ENCODE results near the gene CASKIN2. TPM values are rescaled to one million over a fixed set of nuclear protein-coding genes. Genes with fewer than 3 reads are reported as not detected.

Gene CASKIN2
- total and polyA plus RNA-seq, 10 of the 15 experiments (the other 5 are each of a cell fraction or from before 2014, with no cell fraction given) = 0.02 to 2.7 (median 0.44) TPM; not detected in 1

GRCh38 chr17:75542728-75543336 lies 27.5 kb upstream of the CASKIN2 start:
- H3K4me3 ChIP-seq = no peak overlapping the region
- ATAC-seq (peak; percentile 23), FAIRE-seq (no peak), DNase-seq (ENCODE audit: low read depth, low spot score) (no peak)
- ChIA-PET POLR2A (interaction anchor here (0.6 kb wide), 1 partner anchor 78 kb away, joined by 3 read pairs; no protein-coding TSS in a partner anchor), SMC1A (ENCODE audit: uncharacterized antibody, unreplicated experiment) (interaction anchor here (0.7 to 1.2 kb wide), 2 partner anchors 11 to 25 kb away, joined by 3 read pairs; no protein-coding TSS in a partner anchor), RAD21 (ENCODE audit: unreplicated experiment) (interaction anchor here (1.3 to 1.7 kb wide), 2 partner anchors 7 to 26 kb away, joined by 4 read pairs; partner anchors contain the start of gene TSEN54), CTCF (interaction anchor here (0.8 to 1.1 kb wide), 3 partner anchors 24 to 46 kb away, joined by 3 read pairs; no protein-coding TSS in a partner anchor)
- WGBS (ENCODE audit: insufficient coverage, insufficient replicate concordance, low lambda C conversion rate, missing lambda C conversion rate) = 57% methylated on average over 15 of the region's 15 CpGs
- H3K27me3 ChIP-seq (replicated peaks in 1 of 2; ENCODE audit: control insufficient read depth in 2 of 2, insufficient read depth in 2 of 2, low read length in 1 of 2) = no peaks in the 10 kb centered on the region
- in situ Hi-C loops (cut with MboI) (no loop called here), intact Hi-C loops (cut with micrococcal nuclease; ENCODE audit: unreplicated experiment) (no loop called here)
- BruUV-seq (replicated peaks) = no TSS peak
- H3K9me3 ChIP-seq (replicated peaks; ENCODE audit: control insufficient read depth, insufficient read depth, low read length) = no peaks in the 10 kb centered on the region
- H3K27ac ChIP-seq (ENCODE audit: control insufficient read depth, insufficient read depth) = no peak overlapping the region
- H3K4me1 ChIP-seq (ENCODE audit: control insufficient read depth, insufficient read depth, low read length) = no peaks in the 10 kb centered on the region
- no peaks in the 10 kb centered on the region for H3K36me3 ChIP-seq (ENCODE audit: control insufficient read depth in 2 of 2, insufficient read depth in 2 of 2, low read length in 1 of 2)
- H3K9ac ChIP-seq (ENCODE audit: control insufficient read depth, insufficient read depth, low read length) = no peak overlapping the region
- H3K4me2 ChIP-seq (ENCODE audit: control insufficient read depth, insufficient read depth) = no peak overlapping the region
- no peak overlapping the region for H2AFZ ChIP-seq (ENCODE audit: control insufficient read depth, low read depth, low read length)
- no peaks in the 10 kb centered on the region for H3K79me2 ChIP-seq (ENCODE audit: control insufficient read depth, insufficient read depth, low read length)
- H4K20me1 ChIP-seq (ENCODE audit: control insufficient read depth, insufficient read depth) = no peaks in the 10 kb centered on the region
- TF ChIP-seq, protein P1, sequence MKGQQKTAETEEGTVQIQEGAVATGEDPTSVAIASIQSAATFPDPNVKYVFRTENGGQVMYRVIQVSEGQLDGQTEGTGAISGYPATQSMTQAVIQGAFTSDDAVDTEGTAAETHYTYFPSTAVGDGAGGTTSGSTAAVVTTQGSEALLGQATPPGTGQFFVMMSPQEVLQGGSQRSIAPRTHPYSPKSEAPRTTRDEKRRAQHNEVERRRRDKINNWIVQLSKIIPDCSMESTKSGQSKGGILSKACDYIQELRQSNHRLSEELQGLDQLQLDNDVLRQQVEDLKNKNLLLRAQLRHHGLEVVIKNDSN (IDR thresholded peaks at IDR 0.05; ENCODE audit: borderline replicate concordance, extremely low read length, insufficient read depth, low read depth, low read length) = no peak
- TF ChIP-seq MTA2 (IDR thresholded peaks at IDR 0.05; ENCODE audit: low read depth) = 0 out of 2 replicates have a peak, but pooled peaks have one; percentile 14

DNA sequence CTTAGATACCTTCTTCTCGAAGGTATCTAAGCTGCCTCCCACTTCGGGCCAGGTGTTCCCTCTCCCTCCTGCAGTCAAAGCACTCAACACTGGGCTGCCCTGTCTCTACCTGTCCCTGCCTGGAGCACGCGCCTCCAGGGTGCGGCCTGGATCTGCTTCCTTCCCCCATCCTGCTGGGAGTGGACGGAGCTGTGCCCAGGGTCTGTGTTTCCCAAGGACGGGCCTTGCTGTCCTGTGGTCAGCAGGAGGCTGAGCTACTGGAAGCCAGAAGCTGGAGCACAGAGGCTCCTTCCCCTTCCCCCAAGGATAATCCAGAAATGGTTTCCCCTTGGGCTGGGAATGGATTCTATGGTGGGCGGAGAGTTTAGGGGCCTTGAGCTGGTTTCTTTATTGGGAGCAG lies 26.9 kb upstream of the CASKIN2 start:
- no peaks in the 10 kb centered on the region for H3K4me1 ChIP-seq (ENCODE audit: control insufficient read depth, insufficient read depth, low read length)
- intact Hi-C loops (cut with micrococcal nuclease; ENCODE audit: unreplicated experiment) (no loop called here), in situ Hi-C loops (cut with MboI) (no loop called here)
- no peaks in the 10 kb centered on the region for H4K20me1 ChIP-seq (ENCODE audit: control insufficient read depth, insufficient read depth)
- H3K9me3 ChIP-seq (replicated peaks; ENCODE audit: control insufficient read depth, insufficient read depth, low read length) = no peaks in the 10 kb centered on the region
- WGBS (ENCODE audit: insufficient coverage, insufficient replicate concordance, low lambda C conversion rate, missing lambda C conversion rate) = 70% methylated on average over 8 of the region's 8 CpGs
- H3K27me3 ChIP-seq (replicated peaks in 1 of 2; ENCODE audit: control insufficient read depth in 2 of 2, insufficient read depth in 2 of 2, low read length in 1 of 2) = no peaks in the 10 kb centered on the region
- H3K9ac ChIP-seq (ENCODE audit: control insufficient read depth, insufficient read depth, low read length) = no peak overlapping the region
- no peak overlapping the region for H2AFZ ChIP-seq (ENCODE audit: control insufficient read depth, low read depth, low read length)
- ChIA-PET SMC1A (ENCODE audit: uncharacterized antibody, unreplicated experiment) (interaction anchor here (1.2 kb wide), 1 partner anchor 11 kb away, joined by 3 read pairs; no protein-coding TSS in a partner anchor), CTCF (interaction anchor here (0.6 to 1.1 kb wide), 3 partner anchors 25 to 370 kb away, joined by 3 read pairs; no protein-coding TSS in a partner anchor), POLR2A (no interaction called here), RAD21 (ENCODE audit: unreplicated experiment) (interaction anchor here (1.3 to 1.7 kb wide), 2 partner anchors 8 to 26 kb away, joined by 4 read pairs; partner anchors contain the start of gene TSEN54)
- H3K27ac ChIP-seq (ENCODE audit: control insufficient read depth, insufficient read depth) = no peak overlapping the region
- H3K4me3 ChIP-seq = no peak overlapping the region
- FAIRE-seq (no peak), DNase-seq (ENCODE audit: low read depth, low spot score) (no peak), ATAC-seq (no peak)
- H3K36me3 ChIP-seq (ENCODE audit: control insufficient read depth in 2 of 2, insufficient read depth in 2 of 2, low read length in 1 of 2) = no peaks in the 10 kb centered on the region
- no peaks in the 10 kb centered on the region for H3K79me2 ChIP-seq (ENCODE audit: control insufficient read depth, insufficient read depth, low read length)
- no peak overlapping the region for H3K4me2 ChIP-seq (ENCODE audit: control insufficient read depth, insufficient read depth)
- no TSS peak for BruUV-seq (replicated peaks)
- TF ChIP-seq ZZZ3 (IDR thresholded peaks at IDR 0.05; ENCODE audit: control insufficient read depth, insufficient read length, low read depth) = no peak
- no peak for TF ChIP-seq YY1 (IDR thresholded peaks at IDR 0.05; ENCODE audit: low read depth, low read length)
- no peak for TF ChIP-seq POLR2AphosphoS5 (IDR thresholded peaks at IDR 0.05; ENCODE audit: low read length)
- no peak for TF ChIP-seq HCFC1 (IDR thresholded peaks at IDR 0.05; ENCODE audit: low read length)
- TF ChIP-seq TCF7 (IDR thresholded peaks at IDR 0.05; ENCODE audit: borderline replicate concordance) = no peak
- no peak for TF ChIP-seq BRCA1 (IDR thresholded peaks at IDR 0.05; ENCODE audit: low read depth, low read length)
- no peak for TF ChIP-seq ZNF217 (IDR thresholded peaks at IDR 0.05)
- TF ChIP-seq PRDM15 (CRISPR knock-in tag; IDR thresholded peaks at IDR 0.05) = no peak

All from GM12878 (cell line).